GM23338 (cell line): ENCODE results near the gene HLCS.

Experiments used
- EZH2 ChIP-seq: fragments of 200-600 bp; sonication (generic); IDR thresholded peaks from one replicate; pipeline ENCODE4 v1.8.0; 2017; ENCODE audit warnings: antibody characterized with exemption, mild to moderate bottlenecking, low read depth; ENCODE audit not compliant: unreplicated experiment
- POLR2AphosphoS5 ChIP-seq: IDR thresholded peaks from 2 replicates; pipeline ENCODE4 v1.6.1; 2016; ENCODE audit warnings: antibody characterized with exemption, low read depth
- TF ChIP-seq, protein P1 (sequence below), 2 experiments: fragments of 200-600 bp in 1 of 2; sonication (generic) in 1 of 2; conservative IDR thresholded peaks; 2 replicates each; pipeline versions ENCODE4 v1.5.1 to v1.6.1; 2016 to 2017; ENCODE audit warnings: antibody characterized with exemption in 2 of 2, low read depth in 2 of 2, mild to moderate bottlenecking in 2 of 2, moderate library complexity in 1 of 2
- TF ChIP-seq, protein P2 (sequence below): IDR thresholded peaks from 2 replicates; pipeline ENCODE4 v1.6.1; 2016; ENCODE audit warnings: antibody characterized with exemption

DNA sequence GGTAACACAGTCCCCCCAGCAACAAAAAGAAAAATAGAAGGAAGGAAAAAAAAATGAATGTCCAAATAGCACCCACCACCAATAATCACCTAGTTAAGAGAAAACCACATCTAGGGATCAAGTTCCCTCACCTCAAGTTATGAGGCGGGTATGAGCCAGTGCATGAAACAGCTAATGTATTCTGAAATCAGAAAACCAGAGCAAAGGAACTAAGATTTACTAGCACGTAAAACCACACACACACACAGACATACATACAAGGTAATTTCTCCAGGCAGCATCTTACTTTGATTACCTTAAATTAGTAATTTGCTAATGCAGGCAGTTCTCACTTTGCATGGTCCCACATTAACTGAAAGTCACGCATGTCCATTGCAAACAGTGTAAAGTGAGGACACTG lies 109.8 kb downstream of the HLCS start:
- TF ChIP-seq, protein P1, sequence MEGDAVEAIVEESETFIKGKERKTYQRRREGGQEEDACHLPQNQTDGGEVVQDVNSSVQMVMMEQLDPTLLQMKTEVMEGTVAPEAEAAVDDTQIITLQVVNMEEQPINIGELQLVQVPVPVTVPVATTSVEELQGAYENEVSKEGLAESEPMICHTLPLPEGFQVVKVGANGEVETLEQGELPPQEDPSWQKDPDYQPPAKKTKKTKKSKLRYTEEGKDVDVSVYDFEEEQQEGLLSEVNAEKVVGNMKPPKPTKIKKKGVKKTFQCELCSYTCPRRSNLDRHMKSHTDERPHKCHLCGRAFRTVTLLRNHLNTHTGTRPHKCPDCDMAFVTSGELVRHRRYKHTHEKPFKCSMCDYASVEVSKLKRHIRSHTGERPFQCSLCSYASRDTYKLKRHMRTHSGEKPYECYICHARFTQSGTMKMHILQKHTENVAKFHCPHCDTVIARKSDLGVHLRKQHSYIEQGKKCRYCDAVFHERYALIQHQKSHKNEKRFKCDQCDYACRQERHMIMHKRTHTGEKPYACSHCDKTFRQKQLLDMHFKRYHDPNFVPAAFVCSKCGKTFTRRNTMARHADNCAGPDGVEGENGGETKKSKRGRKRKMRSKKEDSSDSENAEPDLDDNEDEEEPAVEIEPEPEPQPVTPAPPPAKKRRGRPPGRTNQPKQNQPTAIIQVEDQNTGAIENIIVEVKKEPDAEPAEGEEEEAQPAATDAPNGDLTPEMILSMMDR (conservative IDR thresholded peaks at IDR 0.05; ENCODE audit: low read depth in 2 of 2) = no peak
- TF ChIP-seq, protein P2, sequence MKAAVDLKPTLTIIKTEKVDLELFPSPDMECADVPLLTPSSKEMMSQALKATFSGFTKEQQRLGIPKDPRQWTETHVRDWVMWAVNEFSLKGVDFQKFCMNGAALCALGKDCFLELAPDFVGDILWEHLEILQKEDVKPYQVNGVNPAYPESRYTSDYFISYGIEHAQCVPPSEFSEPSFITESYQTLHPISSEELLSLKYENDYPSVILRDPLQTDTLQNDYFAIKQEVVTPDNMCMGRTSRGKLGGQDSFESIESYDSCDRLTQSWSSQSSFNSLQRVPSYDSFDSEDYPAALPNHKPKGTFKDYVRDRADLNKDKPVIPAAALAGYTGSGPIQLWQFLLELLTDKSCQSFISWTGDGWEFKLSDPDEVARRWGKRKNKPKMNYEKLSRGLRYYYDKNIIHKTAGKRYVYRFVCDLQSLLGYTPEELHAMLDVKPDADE = no peak
- no peak for TF ChIP-seq EZH2
- no peak for TF ChIP-seq POLR2AphosphoS5
